Skin epidermis (tissue), 12 donors: ENCODE results near the gene EPSTI1.
A peak's percentile ranks its signal among the peaks of the same experiment; 100 is the strongest.

Source experiments
- H3K27ac ChIP-seq, 21 experiments: fragments of 200-600 bp; sonication (generic) in 11 of 21; one replicate each; pipeline ENCODE4 v1.5.0; 2020; ENCODE audit warnings: mild to moderate bottlenecking in 3 of 21, inconsistent platforms in 2 of 21, moderate library complexity in 2 of 21
- H3K4me3 ChIP-seq, 7 experiments: fragments of 200-600 bp; sonication (generic) in 2 of 7; one replicate each; pipeline ENCODE4 v1.5.0; 2020; ENCODE audit warnings: inconsistent platforms in 2 of 7, mild to moderate bottlenecking in 2 of 7, moderate library complexity in 1 of 7

The EPSTI1 gene

DNA sequence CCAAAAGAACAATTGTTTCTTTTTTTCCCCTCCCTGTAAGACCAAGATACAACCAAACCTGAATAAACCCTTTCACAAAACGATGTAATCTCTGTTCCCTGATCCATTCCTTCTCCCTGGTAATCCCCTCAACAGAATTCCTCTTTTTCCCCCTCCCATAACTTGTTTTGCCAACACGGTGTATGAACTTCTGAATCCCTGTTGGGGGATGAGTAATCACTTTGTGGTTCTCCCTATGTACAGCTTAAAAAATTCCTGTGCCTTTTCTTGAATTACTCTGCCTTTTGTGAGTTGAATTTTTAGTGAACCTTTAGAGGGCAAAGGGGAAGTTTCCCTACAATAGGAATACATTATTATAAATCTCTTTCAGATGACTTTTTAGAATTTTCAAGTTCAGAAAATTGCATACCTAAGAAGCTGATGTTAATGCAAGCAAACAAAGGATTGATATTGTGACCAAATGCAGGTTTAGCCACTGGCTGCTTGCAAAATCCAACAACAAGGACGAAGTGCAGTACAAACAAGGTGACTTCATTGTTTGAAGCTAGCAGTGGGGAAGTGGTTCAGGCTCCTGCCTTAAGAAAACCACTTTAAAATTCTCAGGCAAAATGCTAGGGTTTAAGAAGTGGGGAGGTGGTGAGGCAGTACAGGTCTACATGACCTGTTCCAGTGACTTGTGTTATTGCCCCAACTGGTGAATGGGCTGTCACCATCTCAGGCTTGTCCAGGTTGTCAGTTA is 15.0 kb upstream of the EPSTI1 start:
- H3K4me3 ChIP-seq, result no peak overlapping the region
- H3K27ac ChIP-seq, result peak overlapping the region in 1 of 21 experiments; percentile 16

DNA sequence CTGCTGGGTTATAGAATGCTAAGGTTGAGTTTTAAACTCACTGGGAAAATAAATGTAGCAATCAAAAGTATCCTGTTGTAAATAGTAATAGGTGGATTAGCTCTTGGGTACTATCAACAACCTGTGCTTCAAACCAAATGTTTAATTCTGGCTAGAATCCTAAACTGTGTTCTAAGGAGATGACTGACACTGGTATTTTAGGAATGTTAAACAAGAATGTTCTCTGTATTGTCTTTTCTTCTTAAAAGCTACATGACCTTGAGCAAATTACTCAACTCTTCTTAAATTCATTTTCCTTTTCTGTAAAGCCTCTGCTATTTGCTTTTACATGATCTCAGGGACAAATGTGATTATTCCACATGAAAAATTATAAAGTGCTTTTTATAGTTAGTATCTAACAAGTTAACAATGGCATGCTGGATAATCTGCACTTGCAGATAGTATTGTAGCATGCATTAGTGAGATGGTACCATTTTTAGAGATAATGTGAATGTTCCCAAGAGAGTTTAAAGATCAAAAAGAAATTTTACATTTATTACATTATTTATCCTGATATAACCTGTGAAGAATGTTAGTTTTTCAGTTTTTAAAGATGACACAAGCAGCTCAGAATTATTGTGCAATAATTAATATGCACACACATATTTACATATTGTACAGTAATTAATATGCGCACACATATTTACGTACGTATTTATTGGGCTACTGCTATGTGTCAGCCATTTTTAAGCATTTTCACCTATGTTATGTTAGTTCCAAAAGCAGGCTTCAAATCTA is 13.6 kb upstream of the EPSTI1 start:
- no peak overlapping the region for H3K27ac ChIP-seq
- H3K4me3 ChIP-seq, result no peak overlapping the region

GRCh38 chr13:43003729-43004128 is 11.7 kb upstream of the EPSTI1 start:
- H3K4me3 ChIP-seq, result no peak overlapping the region
- no peak overlapping the region for H3K27ac ChIP-seq

DNA sequence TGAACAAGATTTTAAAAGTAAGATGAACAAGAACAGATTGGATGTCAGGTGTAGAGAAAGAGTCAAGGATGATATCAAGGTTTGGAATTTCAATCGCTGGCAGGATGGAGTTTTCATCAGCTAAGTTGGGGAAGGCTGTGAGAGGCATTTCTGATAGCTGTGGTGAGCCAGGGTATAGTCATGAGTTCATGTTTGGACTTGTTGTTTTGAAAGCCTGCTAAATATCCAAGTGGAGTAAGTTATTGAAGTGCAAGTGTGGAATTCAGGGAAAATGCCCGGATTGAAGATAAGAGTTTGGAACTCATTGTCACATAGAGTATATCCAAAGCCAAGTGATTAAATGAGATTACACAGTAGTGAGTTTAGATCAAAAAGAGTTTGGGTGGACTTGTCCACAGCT is 11.0 kb upstream of the EPSTI1 start:
- Histone ChIP-seq H3K4me3 (no peak overlapping the region), H3K27ac (no peak overlapping the region)

DNA sequence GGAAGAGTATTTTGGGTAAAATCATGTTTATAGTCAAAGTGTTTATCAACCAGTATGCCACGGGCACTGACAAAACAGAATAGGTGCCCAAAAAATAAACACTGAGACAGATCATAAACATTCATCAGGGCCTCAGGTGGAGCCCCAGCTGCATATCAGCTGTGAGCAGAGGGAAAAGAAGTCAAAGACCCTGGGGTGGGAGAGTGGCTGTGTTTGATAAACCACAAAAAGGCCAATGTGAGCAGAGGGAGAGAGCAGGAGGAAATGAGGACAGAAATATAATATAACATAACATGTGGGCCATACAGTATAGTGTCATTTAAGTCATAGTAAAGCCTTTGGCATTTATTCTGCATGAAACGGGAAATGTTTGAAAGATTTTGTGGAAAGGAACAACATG is 10.0 kb upstream of the EPSTI1 start:
- no peak overlapping the region for H3K4me3 ChIP-seq
- H3K27ac ChIP-seq, result no peak overlapping the region

- H3K27ac ChIP-seq, result no peak overlapping the region
- H3K4me3 ChIP-seq, result no peak overlapping the region
Measured at GRCh38 chr13:43000676-43001075, 8.6 kb upstream of the EPSTI1 start.

GRCh38 chr13:42999491-42999890 is 7.5 kb upstream of the EPSTI1 start:
- H3K27ac ChIP-seq, result no peak overlapping the region
- no peak overlapping the region for H3K4me3 ChIP-seq

DNA sequence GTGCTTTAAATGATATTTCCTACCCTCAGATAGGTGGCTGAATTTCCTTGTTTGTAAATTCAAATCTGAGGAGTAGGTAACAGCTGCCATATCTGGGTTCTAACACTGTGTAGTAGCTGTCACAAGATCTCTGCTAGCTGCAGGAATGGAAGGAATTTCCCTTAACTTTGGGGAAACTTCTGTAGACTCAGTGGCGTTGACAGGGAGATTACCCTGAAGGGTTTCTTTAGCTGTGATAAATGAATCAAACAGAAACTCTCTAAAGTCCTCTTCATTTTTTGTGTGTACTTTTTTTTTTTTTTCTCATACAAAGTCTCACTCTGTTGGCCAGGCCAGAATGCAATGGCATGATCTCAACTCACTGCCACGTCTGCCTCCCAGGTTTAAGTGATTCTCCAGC is 5.3 kb upstream of the EPSTI1 start:
- Histone ChIP-seq H3K27ac (no peak overlapping the region), H3K4me3 (no peak overlapping the region)

GRCh38 chr13:42996584-42996983 is 4.5 kb upstream of the EPSTI1 start:
- H3K4me3 ChIP-seq, result no peak overlapping the region
- no peak overlapping the region for H3K27ac ChIP-seq

- no peak overlapping the region for H3K4me3 ChIP-seq
- no peak overlapping the region for H3K27ac ChIP-seq
Measured at GRCh38 chr13:42994878-42995277, 2.8 kb upstream of the EPSTI1 start.

DNA sequence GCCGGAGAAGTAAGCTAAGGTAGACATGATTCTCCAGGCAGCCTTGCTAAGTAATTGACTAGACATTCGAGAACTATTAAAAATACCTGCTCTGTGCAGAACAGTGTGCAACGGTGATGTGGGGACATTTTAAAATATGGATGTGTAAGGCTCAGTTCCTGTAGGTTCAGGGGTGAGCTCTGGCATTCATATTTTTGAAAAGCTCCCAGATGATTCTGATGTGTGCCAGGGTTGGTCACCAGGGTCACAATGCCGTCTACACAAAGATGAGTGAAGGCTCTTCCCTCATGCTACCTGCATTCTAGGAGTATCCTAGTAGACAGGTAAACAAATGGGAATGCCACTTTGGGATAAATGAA is 702 bp upstream of the EPSTI1 start:
- peak overlapping the region in 5 of 7 experiments; percentile 41 to 75 (median 47) for H3K4me3 ChIP-seq
- H3K27ac ChIP-seq, result peak overlapping the region in 20 of 21 experiments; percentile 66 to 98 (median 90)

DNA sequence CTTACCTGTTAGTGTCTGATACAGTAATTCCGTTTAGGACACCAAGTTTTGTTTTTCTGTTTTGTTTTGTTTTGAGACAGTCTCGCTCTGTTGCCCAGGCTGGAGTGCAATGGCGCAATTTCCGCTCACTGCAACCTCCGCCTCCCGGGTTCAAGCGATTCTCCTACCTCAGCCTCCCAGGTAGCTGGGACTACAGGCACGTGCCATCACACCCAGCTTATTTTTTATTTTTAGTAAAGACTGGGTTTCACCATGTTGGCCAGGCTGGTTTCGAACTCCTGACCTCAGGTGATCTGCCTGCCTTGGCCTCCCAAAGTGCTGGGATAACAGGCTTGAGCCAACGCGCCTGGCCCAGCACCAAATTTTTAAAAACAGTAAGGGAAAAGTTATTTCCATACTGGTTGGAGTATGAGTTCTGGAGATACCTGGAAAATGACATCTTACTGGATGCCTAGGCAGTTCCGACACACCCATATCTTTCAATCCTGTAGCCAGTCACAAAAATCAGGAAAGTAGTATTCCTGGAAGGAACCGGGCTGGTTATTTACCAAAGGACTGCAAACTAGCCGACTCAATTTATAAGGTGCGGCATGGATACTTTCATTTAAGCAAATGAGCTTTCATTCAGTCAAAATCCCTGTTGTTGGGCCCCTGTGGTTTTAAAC is 676 bp downstream of the EPSTI1 start:
- Histone ChIP-seq H3K27ac (peak overlapping the region; percentile 66 to 98 (median 89)), H3K4me3 (peak overlapping the region; percentile 41 to 75 (median 47))

DNA sequence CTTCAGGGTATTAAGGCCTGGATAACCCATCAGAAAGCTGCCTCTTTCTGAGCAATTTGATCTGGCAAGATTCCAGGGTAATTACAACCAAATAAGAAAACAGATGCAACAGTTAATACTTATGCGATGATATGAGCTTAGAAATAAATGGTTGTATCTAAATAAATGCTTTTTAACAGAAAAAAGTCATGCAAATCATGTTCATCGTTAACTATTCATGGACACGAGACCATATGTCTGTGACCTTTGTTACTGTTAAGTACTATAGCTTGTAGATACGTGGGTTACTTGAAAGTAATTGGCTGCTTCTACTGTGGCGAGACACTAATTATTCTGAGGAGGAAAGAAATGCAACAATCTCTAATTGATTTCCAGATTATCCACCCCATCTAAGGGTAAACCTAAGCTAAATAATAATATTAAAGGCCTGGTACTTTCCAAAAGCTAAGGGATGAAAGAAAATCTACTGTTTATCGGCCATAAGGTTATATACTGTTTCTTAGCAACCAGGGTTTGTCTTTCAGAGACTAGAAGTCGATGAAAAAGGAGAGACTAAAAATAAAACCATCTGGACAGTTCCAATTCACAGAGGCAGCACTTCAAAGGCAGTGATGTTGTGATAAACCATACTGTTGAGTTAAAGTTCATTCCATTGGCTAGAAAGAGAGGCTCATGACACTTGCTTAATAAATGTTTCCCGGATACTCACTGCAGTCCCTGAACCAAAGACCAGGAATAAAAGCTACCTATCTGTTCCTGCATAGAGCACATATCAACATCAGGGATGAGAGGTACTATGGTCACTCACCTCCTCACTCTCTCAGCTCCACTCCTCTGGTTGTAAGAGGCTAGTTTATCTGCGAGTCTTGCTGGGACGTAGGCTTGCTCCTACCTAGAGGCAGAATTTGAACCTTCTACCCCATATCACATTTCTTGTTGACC is 1.5 kb downstream of the EPSTI1 start:
- Histone ChIP-seq H3K4me3 (peak overlapping the region; percentile 41 to 75 (median 47)), H3K27ac (peak overlapping the region in 13 of 21 experiments; percentile 76 to 98 (median 93))

DNA sequence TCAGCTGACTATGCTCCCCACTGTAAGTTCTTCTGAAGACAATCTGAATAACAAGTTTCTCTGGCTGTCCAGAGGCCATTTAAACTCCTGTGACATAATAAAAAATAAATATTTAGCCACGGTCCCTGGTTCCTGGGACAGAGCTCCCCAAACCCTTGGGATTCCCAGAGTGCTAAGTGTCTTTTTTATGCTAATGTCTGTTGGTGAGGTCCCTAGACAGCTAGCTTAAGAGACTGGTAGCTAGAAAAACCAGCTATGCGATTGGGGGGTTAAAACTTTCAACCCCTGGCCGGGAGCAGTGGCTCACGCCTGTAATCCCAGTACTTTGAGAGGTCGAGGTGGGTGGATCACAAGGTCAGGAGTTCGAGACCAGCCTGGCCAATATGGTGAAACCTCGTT is 5.9 kb downstream of the EPSTI1 start:
- no peak overlapping the region for H3K4me3 ChIP-seq
- H3K27ac ChIP-seq, result peak overlapping the region in 7 of 21 experiments; percentile 11 to 51 (median 23)

DNA sequence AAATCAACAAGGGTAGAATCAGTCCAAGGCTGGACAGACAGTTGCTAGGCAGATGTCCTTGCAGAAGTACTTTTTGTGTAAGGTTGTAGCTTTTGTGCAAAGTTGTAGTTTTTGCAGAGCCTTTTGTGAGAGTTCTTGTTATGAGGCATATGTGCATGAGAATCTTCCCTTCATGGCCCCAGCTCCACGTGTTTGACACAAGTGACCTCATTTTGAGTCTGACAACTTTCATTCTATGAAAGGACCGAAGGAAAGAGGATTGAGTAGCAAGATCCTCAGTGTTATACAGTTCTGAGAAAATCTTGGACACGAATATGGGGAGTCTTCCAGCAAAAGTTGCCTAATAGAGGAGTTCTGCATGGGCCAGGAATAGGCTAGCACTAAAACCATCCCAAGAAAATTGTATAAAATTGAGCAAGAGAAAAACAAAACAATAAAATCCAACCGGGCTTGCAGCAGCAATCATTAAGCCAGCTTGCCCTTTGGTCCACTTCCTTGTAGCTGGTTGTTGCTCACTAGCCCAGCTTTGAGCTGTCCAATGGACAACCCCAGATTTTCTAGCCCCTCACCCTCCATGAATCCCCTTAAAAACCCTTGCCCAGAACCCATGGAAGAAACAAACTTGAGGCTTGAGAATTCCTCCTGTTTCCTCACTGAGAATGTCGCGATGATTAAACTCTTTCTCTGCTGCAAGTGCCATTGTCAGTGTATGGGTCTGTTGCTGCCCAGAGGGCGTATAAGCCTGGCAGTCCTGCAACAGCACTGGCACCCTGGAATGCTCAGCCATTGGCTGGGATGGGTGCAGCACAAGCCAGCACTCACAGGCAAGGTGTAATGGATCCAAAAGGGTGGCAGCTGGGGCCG is 6.5 kb downstream of the EPSTI1 start:
- Histone ChIP-seq H3K4me3 (no peak overlapping the region), H3K27ac (peak overlapping the region in 8 of 21 experiments; percentile 11 to 51 (median 22))

GRCh38 chr13:42984691-42985090 is 7.3 kb downstream of the EPSTI1 start:
- H3K4me3 ChIP-seq, result no peak overlapping the region
- H3K27ac ChIP-seq, result peak overlapping the region in 2 of 21 experiments; percentile 21 to 31

GRCh38 chr13:42984026-42984425 is 8.0 kb downstream of the EPSTI1 start:
- H3K4me3 ChIP-seq, result no peak overlapping the region
- no peak overlapping the region for H3K27ac ChIP-seq

DNA sequence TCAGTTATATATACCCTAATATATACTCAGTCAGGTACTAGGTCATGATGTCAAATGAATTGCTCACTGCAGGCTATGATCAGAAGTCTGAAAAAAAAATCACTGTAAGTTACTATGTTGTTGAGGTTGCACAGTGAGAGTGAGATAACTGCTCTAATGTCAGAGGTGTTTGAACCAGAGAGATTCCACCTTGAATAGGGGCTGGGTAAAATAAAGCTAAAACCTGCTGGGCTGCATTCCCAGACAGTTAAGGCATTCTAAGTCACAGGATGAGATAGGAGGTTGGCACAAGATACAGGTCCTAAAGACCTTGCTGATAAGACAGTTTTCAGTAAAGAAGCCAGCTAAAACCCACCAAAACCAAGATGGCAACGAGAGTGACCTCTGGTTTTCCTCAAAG is 10.2 kb downstream of the EPSTI1 start:
- Histone ChIP-seq H3K4me3 (no peak overlapping the region), H3K27ac (peak overlapping the region in 2 of 21 experiments; percentile 1 to 40)

DNA sequence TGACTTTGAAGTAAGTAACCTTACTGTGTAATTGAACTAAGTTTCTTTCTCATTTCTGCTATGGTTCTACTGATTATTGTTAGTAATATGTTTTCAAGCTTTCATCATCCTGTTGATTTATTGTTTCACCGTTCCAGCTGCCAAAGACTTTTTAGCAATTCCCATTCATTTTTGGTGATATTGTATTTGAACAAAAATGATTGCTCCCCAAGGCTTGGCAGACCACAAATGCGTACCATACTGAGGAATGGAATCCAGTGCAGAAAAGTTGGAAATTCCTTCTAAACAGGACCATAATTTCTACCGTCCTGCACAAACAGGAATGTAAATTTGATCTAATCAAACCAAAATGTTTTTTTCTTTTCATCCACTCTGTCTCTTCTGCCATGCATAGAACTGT is 10.7 kb downstream of the EPSTI1 start:
- Histone ChIP-seq H3K27ac (peak overlapping the region in 1 of 21 experiments; percentile 1), H3K4me3 (no peak overlapping the region)
